Osteocyte (in vitro differentiated cells): ENCODE data around the gene GUK1. TPM values are rescaled to one million over a fixed set of nuclear protein-coding genes. Genes with fewer than 3 reads are reported as not detected.
A peak's percentile ranks its signal among the peaks of the same experiment; 100 is the strongest.
"Not testable (repeated sequence)": the region's sequence is repeated elsewhere in the genome, so short reads cannot be mapped to it uniquely, and the experiment has no call there.

Experiments
- DNase-seq: peaks from one replicate; pipeline ENCODE4 v3.0.0; 2021; ENCODE audit warnings: mixed read lengths; ENCODE audit not compliant: unreplicated experiment; ENCODE audit errors: extremely low spot score
- H3K27ac Mint-ChIP-seq: one replicate; pipeline ENCODE4 v1.8.0; 2021; ENCODE audit warnings: mild to moderate bottlenecking, mixed read lengths; ENCODE audit not compliant: unreplicated experiment
- H3K27me3 Mint-ChIP-seq: one replicate; pipeline ENCODE4 v1.8.0; 2021; ENCODE audit warnings: mixed read lengths; ENCODE audit not compliant: unreplicated experiment
- H3K36me3 Mint-ChIP-seq: one replicate; pipeline ENCODE4 v1.8.0; 2021; ENCODE audit warnings: mixed read lengths; ENCODE audit not compliant: unreplicated experiment
- H3K4me1 Mint-ChIP-seq: one replicate; pipeline ENCODE4 v1.8.0; 2021; ENCODE audit warnings: mixed read lengths; ENCODE audit not compliant: unreplicated experiment
- H3K4me3 Mint-ChIP-seq: one replicate; pipeline ENCODE4 v1.8.0; 2021; ENCODE audit warnings: mild to moderate bottlenecking, moderate library complexity, mixed read lengths; ENCODE audit not compliant: unreplicated experiment
- H3K9me3 Mint-ChIP-seq: one replicate; pipeline ENCODE4 v1.8.0; 2021; ENCODE audit warnings: mixed read lengths; ENCODE audit not compliant: unreplicated experiment
- total RNA-seq: library from RNA; stranded (reverse); gene quantifications from 2 replicates; pipeline ENCODE4 v1.2.1, GENCODE V29; 2021
- TF ChIP-seq, protein P1 (sequence below): fragments of 200-600 bp; sonication (generic); IDR thresholded peaks from 2 replicates; pipeline ENCODE4 v1.5.0; 2021; ENCODE audit warnings: antibody characterized with exemption, mild to moderate bottlenecking, moderate library complexity

The GUK1 gene
- total RNA-seq, 1 donor from 2014 or later: 166 TPM

DNA sequence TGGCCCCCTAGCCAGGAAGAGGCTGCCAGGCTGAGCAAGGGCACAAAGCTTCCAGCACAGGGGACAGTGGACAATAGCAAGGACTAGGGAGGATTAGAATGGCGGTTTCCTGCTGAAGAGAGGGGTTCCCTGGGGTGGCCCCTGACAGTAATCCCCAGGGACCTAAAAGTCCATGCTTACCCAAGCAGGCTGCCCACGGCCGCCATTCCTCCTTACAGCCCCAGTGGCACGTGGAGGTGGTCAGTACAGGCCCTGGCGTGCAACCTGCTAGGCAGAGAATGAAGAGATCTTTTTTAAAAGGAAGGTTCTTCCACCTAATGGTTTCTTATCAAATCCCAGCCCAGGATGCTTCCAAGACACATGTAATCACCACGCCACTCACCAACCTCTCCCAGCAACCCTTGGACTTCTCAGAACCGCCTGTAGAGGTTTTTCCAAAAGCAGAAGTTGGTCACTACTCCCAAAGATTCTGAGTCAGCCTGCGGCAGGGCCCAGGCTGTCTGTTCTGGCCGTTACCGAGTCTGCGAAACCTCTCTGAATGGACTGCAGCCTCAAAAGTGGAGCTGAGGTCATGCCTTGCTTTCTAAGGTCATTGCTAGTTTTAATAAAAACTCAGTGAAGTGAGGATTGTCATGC is 31.9 kb upstream of the GUK1 start:
- H3K4me1 Mint-ChIP-seq: peaks cover 26% of the 10 kb centered on the region

DNA sequence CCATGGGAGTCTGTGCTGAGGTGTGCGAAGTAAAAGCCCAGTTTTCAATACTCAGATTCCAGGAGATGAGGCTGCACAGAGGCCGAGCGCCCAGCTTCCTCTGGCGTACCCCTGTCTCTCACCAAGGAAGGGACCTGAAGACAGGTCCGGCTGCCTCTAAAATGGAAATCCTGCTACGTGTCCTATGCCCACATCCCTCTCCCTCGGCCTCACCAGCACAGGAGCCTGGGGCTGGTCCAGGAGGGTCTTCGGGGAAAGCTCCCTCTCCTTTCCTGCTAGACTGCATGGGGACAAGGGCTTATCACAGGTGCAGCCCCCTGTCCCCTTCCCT is 31.4 kb upstream of the GUK1 start:
- H3K27ac Mint-ChIP-seq: peak overlapping the region; percentile 87
- no peak for DNase-seq
- peaks cover 2% of the 10 kb centered on the region for H3K36me3 Mint-ChIP-seq
- H3K4me1 Mint-ChIP-seq: peaks cover 20% of the 10 kb centered on the region
- no peaks in the 10 kb centered on the region for H3K9me3 Mint-ChIP-seq
- H3K4me3 Mint-ChIP-seq: peak overlapping the region; percentile 89
- TF ChIP-seq, protein P1, sequence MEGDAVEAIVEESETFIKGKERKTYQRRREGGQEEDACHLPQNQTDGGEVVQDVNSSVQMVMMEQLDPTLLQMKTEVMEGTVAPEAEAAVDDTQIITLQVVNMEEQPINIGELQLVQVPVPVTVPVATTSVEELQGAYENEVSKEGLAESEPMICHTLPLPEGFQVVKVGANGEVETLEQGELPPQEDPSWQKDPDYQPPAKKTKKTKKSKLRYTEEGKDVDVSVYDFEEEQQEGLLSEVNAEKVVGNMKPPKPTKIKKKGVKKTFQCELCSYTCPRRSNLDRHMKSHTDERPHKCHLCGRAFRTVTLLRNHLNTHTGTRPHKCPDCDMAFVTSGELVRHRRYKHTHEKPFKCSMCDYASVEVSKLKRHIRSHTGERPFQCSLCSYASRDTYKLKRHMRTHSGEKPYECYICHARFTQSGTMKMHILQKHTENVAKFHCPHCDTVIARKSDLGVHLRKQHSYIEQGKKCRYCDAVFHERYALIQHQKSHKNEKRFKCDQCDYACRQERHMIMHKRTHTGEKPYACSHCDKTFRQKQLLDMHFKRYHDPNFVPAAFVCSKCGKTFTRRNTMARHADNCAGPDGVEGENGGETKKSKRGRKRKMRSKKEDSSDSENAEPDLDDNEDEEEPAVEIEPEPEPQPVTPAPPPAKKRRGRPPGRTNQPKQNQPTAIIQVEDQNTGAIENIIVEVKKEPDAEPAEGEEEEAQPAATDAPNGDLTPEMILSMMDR: no peak
- no peaks in the 10 kb centered on the region for H3K27me3 Mint-ChIP-seq

More for the DNA sequence above, 31.9 kb upstream of the GUK1 start:
- H3K36me3 Mint-ChIP-seq: peaks cover 2% of the 10 kb centered on the region
- DNase-seq: no peak
- TF ChIP-seq, protein P1: no peak
- H3K4me3 Mint-ChIP-seq: peak overlapping the region; percentile 89
- H3K27me3 Mint-ChIP-seq: no peaks in the 10 kb centered on the region
- H3K9me3 Mint-ChIP-seq: no peaks in the 10 kb centered on the region
- peak overlapping the region; percentile 87 for H3K27ac Mint-ChIP-seq

DNA sequence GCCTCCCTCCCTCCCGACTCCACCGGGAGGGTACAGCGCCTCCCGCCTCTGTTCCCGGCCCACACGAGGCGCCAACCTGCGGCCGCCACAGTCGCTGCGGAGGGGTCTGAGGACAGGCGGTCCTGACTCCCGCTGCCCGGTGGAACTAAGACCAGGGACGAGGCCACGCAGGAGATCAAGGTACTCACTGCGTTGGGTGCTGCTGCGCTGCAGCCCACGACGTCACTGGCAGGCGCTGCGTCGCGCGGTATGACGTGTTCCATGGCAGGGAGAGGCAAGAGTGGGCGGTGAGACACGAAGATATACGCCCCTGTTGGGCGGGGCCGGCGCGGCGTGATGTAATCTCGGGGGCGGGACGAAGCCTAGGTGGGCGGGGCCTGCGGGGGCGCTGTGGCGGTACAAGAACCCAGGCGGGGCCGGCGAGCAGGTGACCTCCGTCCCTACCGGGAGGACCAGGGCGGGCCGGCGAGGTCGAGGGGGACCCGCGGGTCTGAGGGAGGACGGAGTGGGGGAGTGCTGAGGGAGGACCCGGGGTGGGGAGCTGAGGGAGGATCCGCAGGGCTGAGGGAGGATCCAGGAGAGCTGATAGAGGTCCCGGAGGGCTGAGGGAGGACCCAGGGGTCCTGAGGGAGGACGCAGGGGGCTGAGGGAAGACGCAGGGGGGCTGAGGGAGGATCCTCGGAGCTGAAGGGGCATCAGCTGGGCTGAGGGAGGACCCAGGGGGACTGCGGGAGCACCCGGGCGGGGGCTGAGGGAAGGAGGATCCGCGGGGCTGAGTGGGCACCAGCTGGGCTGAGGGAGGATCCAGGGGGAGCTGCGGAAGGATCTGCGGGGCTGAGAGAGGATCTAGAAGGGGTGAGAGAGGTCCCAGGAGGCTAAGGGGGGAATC is 30.8 kb upstream of the GUK1 start, which contains the start of gene MRPL55:
Gene MRPL55 (minus strand): TSS at position 227 of the 889 bp plus-strand sequence. CDS start 1,039 bp downstream, outside the sequence.
- DNase-seq: peak; percentile 99
- peak within 1 kb of the TSS; percentile 89 for H3K4me3 Mint-ChIP-seq
- TF ChIP-seq, protein P1: peak; percentile 27
- H3K4me1 Mint-ChIP-seq: peaks cover 18% of the 10 kb centered on the region
- H3K36me3 Mint-ChIP-seq: peaks cover 2% of the 10 kb centered on the region
- H3K27me3 Mint-ChIP-seq: no peaks in the 10 kb centered on the region
- no peaks in the 10 kb centered on the region for H3K9me3 Mint-ChIP-seq
- H3K27ac Mint-ChIP-seq: peak within 1 kb of the TSS; percentile 87

DNA sequence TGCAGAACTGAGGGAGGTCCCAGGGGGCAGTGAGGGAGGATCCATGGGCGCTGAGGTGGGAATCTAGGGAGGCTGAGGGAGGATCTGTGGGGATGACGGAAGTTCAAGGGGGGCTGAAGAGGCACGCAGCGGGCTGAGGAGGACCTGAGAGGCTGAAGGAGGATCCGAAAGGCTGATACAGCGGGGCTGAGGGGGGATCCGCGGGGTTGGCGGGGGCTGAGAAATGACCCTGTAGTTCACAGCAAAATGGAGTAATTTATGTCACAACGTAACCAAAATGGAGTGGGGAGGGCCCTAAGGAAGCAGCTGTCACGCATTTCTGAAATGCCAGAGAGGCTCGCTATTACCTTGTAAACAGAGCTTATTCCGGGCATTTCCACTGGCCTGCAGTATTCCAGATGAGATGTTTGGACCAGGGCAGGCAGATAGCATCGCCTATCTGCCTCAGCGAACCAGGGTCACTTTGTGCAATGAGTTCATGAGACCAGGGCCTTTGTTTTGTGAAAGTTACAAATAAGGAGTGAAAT is 30.1 kb upstream of the GUK1 start:
- TF ChIP-seq, protein P1: no peak
- no peaks in the 10 kb centered on the region for H3K27me3 Mint-ChIP-seq
- no peak for DNase-seq
- H3K27ac Mint-ChIP-seq: peak overlapping the region; percentile 87
- H3K4me3 Mint-ChIP-seq: peak overlapping the region; percentile 89
- H3K36me3 Mint-ChIP-seq: peaks cover 2% of the 10 kb centered on the region
- H3K4me1 Mint-ChIP-seq: peaks cover 16% of the 10 kb centered on the region
- no peaks in the 10 kb centered on the region for H3K9me3 Mint-ChIP-seq

DNA sequence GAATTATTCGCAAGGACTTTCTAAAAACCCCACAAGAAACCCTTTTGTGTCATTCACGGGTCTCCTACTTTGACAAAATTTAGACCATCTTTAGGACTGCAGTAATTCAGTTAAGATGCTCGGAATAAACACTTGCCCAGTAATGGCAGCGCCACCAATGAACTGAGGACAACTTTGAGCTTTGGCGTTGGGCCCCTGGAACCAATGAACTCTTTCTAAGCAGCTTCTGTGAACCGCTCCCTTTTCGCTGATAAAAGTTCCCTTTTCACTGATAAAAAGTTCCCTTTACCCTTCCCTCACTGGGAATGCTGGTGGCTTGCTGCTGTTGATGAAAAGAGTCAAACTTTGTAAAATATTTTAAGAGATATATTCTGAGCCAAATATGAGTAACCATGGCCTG is 29.5 kb upstream of the GUK1 start:
- Mint-ChIP-seq H3K4me1 (peaks cover 16% of the 10 kb centered on the region), H3K27me3 (no peaks in the 10 kb centered on the region), H3K9me3 (no peaks in the 10 kb centered on the region), H3K27ac (no peak overlapping the region), H3K36me3 (peaks cover 2% of the 10 kb centered on the region), H3K4me3 (no peak overlapping the region)
- DNase-seq: no peak
- TF ChIP-seq, protein P1: no peak

DNA sequence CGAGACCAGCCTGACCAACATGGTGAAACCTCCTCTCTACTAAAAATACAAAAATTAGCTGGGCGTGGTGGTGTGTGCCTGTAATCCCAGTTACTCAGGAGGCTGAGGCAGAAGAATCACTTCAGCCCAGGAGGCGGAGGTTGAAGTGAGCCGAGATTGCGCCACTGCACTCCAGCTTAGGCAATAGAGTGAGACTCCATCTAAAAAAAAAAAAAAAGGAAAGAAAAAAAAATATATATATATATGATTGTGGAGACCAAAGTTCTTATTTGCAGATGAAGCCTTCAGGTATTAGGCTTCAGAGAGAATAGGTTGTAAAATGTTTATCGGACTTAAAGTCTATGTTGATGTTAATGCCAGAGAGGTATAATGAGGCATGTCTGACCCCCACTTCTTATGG is 28.8 kb upstream of the GUK1 start:
- H3K36me3 Mint-ChIP-seq, H3K4me3 Mint-ChIP-seq, H3K27me3 Mint-ChIP-seq, H3K27ac Mint-ChIP-seq, DNase-seq, H3K9me3 Mint-ChIP-seq: not testable (repeated sequence)
- peaks cover 16% of the 10 kb centered on the region for H3K4me1 Mint-ChIP-seq
